ENCODE results near the gene CERS6.
A peak's percentile ranks its signal among the peaks of the same experiment; 100 is the strongest.

DNA sequence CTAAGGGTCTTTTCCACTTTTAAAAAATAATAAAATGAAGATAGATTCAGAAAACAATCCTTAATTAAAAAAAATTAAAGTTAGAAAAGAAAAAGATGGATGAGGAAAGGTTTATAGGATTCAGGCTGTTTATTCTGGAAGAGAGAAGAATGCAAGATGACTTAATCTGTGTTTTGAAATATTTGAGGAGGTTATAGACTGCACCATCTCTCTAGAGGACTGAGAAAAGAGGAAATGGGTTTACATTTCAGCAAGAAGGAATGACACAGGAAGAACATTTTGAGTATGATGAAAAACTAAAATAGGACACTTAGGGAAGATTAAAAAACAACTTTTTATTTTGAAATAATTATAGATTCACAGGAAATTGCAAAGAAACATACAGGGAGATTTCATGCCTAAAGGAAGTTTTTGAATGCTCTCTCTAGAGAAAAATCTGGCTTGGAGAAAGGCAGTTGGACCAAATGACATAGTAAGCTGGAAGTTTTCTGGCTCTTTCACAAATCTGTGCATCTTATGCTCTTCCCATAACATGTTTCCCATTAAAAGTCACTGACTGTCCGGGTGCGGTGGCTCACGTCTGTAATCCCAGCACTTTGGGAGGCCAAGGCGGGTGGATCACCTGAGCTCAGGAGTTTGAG is 75.0 kb downstream of the CERS6 start:
- TF ChIP-seq POLR2AphosphoS5 (IDR thresholded peaks at IDR 0.05) (peak; percentile 7), POLR2A (IDR thresholded peaks at IDR 0.05) (no peak)
